SH-SY5Y (cell line): ENCODE measurements around the gene PLCB3.

Experiments
- GATA2 ChIP-seq: IDR thresholded peaks from 2 replicates; pipeline ENCODE4 v1.6.1; 2011; ENCODE audit warnings: mild to moderate bottlenecking, low read depth, low read length
- GATA3 ChIP-seq: IDR thresholded peaks from 2 replicates; pipeline ENCODE4 v1.6.1; 2011; ENCODE audit warnings: low read depth, mild to moderate bottlenecking, low read length, moderate library complexity

GRCh38 chr11:64202992-64203391 is 48.3 kb upstream of the PLCB3 start:
- TF ChIP-seq GATA2: no peak
- TF ChIP-seq GATA3: no peak
